Ammon's horn (tissue), 1 donor: ENCODE results near the gene NFATC1.
"Not testable (repeated sequence)": the region's sequence is repeated elsewhere in the genome, so short reads cannot be mapped to it uniquely, and the experiment has no call there.

ENCODE experiments used
- DNase-seq: peaks from one replicate; pipeline ENCODE4 v3.0.0-alpha.2; 2016; ENCODE audit warnings: low spot score

Gene NFATC1

GRCh38 chr18:79490626-79491041 lies 94.9 kb downstream of the NFATC1 start:
- DNase-seq: no peak

DNA sequence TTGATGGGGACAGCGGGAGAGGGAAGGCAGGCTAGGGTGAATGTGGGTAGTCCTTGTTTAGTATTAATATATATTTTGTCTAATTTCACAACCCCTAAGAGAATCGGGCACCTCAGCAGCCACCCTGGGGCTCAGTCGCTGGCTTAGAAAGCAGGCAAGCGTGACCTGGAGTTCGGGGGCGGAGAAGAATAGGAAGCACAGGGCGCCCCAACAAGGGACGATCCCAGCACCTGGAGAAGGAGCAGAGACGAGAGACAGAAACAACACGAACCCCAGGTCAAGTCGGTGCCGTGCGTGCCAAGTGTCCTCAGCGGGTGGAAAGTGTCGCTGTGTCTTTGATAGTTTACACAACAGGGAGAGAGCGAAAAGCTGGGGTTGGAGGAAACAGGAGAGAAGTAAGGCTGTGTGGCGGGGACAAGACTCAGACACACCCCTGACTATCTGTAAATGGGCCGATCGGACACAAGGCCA lies 95.4 kb downstream of the NFATC1 start:
- no peak for DNase-seq

- no peak for DNase-seq
These were observed 97.6 kb downstream of the NFATC1 start for GRCh38 chr18:79493211-79493800.

DNA sequence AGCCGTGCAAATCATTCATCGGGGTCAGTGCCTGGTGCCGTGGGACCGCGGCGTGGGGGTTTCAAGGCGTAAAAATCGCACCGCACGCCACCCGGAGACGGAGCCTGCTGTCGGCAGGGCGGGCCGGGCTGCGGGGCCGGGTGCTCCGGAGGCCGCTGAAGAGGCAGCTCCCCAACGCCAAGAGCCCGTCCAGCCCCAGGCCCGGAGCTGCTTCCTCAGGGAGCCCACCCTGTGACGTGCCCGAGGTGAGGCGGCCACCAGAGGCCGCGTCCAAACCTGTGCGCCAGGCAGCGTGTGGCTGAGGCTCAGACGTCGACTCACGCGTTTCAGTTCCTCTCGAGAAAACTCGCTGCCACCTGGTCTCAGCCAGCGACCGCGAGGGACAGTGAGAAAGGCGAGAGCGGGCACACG lies 98.1 kb downstream of the NFATC1 start:
- no peak for DNase-seq

GRCh38 chr18:79494936-79495335 lies 99.2 kb downstream of the NFATC1 start:
- no peak for DNase-seq

GRCh38 chr18:79495591-79496071 lies 99.9 kb downstream of the NFATC1 start:
- no peak for DNase-seq

DNA sequence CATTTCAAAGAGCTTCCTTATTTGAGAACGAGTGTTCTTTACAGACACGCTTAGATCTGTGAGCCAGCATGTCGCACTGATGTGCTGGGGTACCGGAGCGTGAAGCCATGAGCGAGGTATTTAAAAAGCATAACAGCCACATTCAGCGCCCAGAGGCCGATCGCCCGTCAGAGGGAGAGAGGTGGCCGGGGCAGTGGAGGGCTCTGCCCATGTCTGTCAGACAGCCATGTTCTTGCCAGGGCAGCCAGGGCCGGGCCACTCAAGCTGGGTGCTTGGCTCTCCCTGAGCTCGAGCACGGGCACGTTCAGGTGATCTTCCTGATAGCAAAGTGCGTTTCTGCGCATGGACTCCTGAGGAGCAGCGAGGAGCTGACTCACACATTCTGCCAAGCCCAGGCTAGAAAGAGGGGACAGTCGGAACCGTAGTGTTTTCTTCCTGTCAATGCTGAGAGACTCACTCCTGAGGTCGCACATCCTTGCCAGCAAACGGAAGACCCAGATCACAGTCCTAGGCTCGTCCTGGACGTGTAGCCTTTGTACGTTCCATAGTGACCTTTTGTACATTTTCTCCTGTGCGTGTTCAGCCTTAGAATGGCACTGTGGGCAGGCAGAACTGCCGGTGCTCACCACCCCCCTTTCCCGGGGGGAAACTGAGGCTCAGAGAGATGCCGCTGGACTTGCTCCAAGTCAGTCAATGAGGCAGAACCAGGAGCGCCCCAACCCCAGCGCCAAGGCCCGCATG lies 100.7 kb downstream of the NFATC1 start:
- DNase-seq: no peak

GRCh38 chr18:79496978-79497637 lies 101.4 kb downstream of the NFATC1 start:
- DNase-seq: peak; percentile 77

GRCh38 chr18:79497638-79498081 lies 101.9 kb downstream of the NFATC1 start:
- DNase-seq: no peak

GRCh38 chr18:79498662-79499061 lies 102.9 kb downstream of the NFATC1 start:
- DNase-seq: no peak

DNA sequence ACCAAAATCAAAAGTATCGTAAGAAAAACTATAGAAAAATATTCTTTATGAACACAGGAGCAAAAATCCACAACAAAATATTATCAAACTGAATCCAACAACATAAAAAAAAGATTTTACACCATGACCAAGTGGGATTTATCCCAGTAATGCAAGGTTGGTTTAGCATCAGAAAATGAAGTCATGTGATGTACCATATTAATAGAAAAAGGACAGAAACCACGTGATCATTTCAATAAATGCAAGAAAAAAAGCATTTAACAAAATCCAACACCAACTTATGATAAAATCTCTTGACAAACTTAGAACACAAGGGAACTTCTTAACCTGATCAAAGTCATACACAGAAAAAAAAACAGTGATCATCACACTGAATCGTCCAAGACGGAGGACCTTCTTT lies 105.3 kb downstream of the NFATC1 start:
- DNase-seq: no peak

DNA sequence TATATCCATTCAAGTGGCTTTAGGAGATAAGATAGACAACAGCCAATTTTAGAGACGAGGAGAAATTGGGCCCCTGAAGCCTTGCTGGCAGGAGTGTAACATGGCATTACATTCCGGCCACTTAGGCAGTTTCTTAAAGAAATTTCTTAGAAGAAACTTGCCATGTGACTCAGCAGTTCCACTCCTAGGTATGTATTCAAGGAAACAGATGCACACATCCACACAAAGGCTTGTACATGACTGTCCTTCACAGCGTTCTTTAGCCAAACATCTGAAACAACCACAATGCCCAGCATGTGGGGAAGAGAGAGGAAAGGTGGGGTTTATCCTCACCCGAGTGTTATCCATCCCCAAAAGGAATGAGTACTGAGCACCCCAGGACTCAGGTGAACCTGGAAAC lies 107.1 kb downstream of the NFATC1 start:
- no peak for DNase-seq

DNA sequence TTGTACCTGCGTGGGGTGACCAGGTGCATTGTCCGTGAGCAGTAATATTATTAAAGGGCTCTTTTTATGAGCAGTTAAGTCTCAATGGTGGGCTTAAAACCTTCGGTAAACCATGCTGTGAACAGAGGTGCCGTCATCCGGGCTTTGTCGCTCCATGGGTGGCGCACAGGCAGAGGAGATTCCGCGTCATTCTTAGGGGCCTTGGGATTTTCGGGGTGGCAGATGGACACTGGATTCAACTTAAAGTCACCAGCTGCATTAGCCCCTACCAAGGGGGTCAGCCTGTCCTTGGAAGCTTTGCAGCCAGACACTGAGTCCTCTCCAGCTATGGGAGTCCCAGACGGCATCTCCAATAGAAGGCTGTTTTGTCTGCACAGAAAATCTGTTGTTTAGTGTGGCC lies 107.7 kb downstream of the NFATC1 start:
- no peak for DNase-seq

GRCh38 chr18:79504034-79504433 lies 108.3 kb downstream of the NFATC1 start:
- DNase-seq: no peak

GRCh38 chr18:79504495-79504894 lies 108.8 kb downstream of the NFATC1 start:
- not testable (repeated sequence) for DNase-seq

GRCh38 chr18:79505465-79505864 lies 109.7 kb downstream of the NFATC1 start:
- DNase-seq: not testable (repeated sequence)

- DNase-seq: no peak
These were observed 110.7 kb downstream of the NFATC1 start for GRCh38 chr18:79506191-79507075.

DNA sequence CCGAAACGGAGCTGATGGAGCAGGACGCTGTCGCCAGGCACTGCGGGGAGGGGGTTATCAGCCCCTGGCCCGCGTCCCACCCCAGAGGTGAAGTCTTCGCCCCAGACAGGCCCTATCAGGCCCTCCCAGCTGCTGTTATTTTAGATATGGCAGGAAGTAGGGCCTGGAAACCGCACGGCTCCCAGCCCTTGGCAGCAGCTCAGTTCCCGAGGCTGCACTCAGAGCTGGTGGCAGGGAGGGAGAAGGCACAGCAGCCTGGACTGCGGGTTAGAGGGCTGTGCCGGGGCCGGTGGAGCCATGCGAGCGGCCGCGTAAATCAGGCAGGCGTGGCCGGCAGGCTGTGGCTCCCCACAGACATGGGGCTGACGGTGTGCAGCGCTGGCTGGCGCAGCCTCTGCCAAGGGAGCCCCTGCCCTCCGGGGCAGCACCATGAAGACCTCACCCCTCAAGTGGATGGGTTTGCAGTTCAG lies 111.4 kb downstream of the NFATC1 start:
- DNase-seq: peak; percentile 72

- peak; percentile 84 for DNase-seq
These were observed 112.1 kb downstream of the NFATC1 start for GRCh38 chr18:79507546-79508480.
